ENCODE measurements around the gene OTP.

GRCh38 chr5:77662635-77663034 is 24.1 kb upstream of the OTP start:
- TF ChIP-seq CTCF (conservative IDR thresholded peaks at IDR 0.05; ENCODE audit: low read depth, low read length) (no peak), EZH2 (IDR thresholded peaks at IDR 0.05; ENCODE audit: low read length, unreplicated experiment) (no peak)

All from PC-3 (cell line).